Suprapubic skin (tissue), 3 donors: ENCODE results near the gene HGF.

Experiments
- CTCF ChIP-seq, 2 donors: fragments of 200-600 bp in 1 of 2; fragments of 450-650 bp in 1 of 2; sonication (generic) in 1 of 2; IDR thresholded peaks; one replicate each; pipeline ENCODE4 v1.5.1; 2016 to 2019; ENCODE audit warnings: antibody characterized with exemption in 2 of 2, mild to moderate bottlenecking in 1 of 2, moderate library complexity in 1 of 2
- POLR2AphosphoS5 ChIP-seq, 3 donors: sonication (generic); formaldehyde crosslinking; IDR thresholded peaks; one replicate each; pipeline ENCODE4 v1.6.1; 2017; ENCODE audit warnings: antibody characterized with exemption in 3 of 3

- TF ChIP-seq CTCF (IDR thresholded peaks at IDR 0.05) = no peak
- TF ChIP-seq POLR2AphosphoS5 (IDR thresholded peaks at IDR 0.05) = no peak
Observed at GRCh38 chr7:81707966-81708365, 61.9 kb downstream of the HGF start.
